MV-4-11 (cell line): ENCODE results near the gene SPAG8.
A peak's percentile ranks its signal among the peaks of the same experiment; 100 is the strongest.

Experiments used
- DNase-seq: peaks from one replicate; lab custom pipeline; 2025; lab: John Stamatoyannopoulos, UW

SPAG8 gene

GRCh38 chr9:35812025-35812602 is at the start of gene SPAG8:
TSS of gene SPAG8 (minus strand) at chr9:35812262. CDS start at chr9:35812147, 115 bp downstream.
- DNase-seq, result peak; percentile 99

DNA sequence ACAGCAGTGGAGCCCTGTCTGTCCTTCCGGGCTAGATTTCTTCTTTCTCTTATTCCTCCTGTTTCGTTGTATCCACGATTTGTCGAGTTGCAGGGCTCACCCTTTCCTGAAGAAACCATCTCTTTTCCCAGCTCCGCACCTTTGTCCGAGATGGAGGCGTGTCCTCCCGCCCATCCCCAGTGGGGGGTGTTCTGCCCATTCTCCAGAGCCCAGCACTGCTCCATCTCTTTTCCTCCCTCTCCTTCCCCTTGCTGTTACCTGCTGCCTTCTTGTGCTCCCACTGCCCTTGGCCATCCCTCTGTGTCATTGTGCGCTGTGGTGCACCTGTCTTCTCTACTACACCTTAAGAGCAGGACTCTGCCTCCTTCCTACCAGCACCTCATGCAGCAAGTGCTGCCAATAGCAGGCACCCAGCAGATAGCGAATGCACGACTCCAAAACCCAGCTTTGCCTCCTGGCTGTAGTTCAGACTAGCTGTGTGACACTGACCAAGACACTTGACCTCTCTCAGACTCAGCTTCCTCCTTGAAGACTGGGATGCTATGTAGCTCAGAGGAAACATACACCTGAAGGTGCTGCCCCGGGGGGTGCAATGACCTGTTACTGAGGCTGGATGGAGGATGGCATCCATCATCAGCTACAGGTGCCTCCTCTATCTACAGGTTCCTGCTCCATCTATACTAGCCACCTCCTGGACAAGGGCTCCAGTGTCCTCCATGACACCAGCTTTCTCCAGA is 49.3 kb upstream of the SPAG8 start:
- DNase-seq, result no peak

DNA sequence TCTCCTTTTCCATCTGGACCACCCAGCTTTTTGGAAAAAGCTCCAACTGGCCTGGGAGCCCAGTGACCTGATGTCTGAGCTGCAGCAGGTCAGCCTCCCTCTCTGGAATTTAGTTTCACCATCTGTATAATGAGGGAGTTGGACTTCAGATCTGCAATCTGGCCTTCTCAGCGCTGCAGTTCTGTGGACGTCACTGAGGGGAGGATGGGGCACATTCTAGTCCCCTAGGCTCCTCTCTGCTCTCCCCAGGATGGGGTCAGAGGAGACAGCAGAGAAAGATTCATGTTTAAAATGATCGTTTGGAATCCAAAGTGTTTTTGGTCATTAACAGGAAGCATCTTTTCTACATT is 47.9 kb upstream of the SPAG8 start:
- DNase-seq, result no peak

- peak; percentile 18 for DNase-seq
Observed at GRCh38 chr9:35859310-35859989, 47.4 kb upstream of the SPAG8 start.

DNA sequence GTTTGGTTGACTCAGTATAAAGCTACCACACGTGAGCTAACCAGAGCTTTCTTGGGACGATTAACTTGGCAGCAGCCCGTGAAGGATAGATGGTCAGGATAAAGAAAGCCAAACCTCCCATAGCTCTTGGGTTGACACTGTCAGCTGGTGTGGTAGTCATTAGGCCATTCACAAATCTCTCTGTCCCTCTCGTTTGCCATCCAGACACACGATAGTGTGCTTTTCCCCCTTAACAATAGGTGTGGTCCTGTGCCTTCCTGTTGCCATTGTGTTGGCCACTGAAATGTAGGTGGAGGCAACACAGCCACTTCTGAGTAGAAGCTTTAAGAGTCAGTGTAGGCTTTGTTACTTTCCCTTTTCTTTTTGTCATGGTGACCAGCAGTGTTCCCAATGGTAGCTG is 46.4 kb upstream of the SPAG8 start:
- no peak for DNase-seq

DNA sequence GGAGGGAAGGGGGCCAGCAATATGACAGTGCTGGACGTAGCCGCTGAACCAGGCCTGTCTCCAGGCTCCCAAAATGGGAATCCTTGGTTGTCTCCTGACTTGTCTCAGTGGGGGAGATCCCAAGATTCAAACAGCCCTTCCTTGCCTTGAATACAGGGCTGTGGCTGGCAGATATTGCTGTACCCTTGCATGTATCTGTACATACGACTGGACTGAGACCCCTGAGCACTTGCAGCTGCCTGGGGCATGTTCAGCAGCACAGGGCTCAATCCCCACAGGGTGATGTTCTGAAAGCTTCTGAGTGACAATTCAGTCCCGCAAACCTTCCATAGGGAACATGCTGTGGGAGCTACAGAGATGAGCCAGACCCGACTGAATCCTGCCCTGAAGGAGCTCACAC is 44.8 kb upstream of the SPAG8 start:
- no peak for DNase-seq

DNA sequence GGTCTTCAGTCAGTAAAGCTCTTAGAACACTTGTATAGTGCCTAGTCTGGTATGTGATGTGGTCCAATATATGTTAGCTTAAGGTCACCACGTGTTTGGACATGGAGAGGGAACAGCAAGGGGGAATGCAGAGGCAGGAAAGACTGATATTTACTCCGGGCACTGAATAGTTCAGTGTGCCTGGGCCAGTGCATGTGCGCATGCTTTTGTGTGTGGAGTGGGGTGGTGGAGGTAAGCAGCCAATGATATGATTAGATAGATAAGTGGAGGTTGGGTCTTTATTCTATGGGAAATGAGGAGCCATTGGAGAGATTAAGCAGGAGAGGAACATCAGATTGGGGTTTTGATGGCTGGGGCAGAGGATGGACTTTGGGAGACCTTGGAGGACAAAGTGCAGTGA is 44.1 kb upstream of the SPAG8 start:
- no peak for DNase-seq

GRCh38 chr9:35854091-35854762 is 42.2 kb upstream of the SPAG8 start:
- DNase-seq, result no peak

DNA sequence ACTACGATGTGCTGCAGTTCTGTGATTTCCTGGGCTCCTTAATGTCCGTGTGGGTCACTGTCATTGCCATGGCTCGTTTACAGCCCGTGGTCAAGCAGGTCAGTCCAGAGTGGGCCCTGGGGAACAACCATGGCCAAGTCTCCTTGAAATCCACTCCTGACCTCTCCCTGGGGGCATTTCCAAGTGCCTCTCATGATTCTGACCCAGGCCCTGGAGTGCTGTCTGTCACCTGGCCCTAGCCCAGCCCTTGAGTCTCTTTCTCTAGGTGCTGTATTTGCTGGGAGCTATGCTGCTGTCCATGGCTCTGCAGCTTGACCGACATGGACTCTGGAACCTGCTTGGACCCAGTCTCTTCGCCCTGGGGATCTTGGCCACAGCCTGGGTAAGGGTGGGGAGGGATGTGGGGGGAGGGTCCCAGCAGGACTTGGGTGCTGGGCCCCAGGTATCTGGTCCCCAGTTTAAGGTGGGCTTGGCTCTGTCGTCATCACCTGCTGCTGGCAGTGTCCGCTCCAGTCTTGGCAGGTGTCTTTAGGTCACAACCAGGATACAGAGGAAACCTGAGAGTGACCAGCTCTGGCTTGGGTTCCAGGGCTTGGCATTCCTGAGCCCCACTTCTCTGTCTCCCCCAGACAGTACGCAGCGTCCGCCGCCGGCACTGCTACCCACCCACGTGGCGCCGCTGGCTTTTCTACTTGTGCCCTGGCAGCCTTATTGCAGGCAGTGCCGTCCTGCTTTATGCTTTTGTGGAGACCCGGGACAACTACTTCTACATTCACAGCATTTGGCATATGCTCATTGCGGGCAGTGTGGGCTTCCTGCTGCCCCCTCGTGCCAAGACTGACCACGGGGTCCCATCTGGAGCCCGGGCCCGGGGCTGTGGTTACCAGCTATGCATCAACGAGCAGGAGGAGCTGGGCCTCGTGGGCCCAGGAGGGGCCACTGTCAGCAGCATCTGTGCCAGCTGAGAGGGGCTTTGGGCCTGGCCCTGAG is 41.1 kb upstream of the SPAG8 start:
- DNase-seq, result no peak

- no peak for DNase-seq
Observed at GRCh38 chr9:35852267-35852815, 40.3 kb upstream of the SPAG8 start.

DNA sequence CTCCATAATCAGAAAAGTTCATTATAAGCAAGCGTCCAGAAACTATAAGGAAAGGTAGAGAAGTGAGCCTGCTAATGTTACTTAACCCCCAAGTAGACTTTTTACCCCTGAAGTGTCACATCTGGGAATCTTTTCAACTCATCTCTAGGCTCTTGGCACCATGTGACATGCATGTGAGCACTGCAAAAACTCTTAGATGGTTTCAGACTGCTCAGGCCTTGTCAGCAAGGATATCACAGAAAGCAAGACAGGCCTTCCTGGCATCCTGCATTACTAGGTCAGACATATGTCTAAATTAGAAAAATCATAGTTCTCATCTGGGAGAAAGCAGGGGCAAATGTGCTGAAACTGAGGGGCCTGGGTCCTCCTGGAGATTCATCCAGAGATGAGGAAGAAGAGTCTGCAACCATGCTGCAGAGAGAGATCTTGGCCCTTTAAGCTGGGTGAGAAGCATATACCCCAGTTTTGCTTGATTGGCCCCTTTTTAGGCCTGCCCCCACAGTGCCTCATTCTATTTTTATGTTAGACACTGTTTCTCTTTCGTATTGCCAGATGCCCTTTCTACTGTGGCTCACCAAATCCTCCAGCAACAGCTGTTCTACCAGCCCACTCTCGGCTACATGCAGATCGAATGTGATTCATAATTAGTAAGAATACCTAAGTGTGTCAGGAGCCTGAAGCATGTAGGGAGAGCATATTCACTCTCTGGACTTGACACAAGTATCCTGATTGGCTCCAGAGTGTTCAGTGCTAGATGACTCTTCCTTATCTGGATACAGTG is 35.9 kb upstream of the SPAG8 start:
- peak; percentile 76 for DNase-seq

GRCh38 chr9:35845824-35846771 is 34.0 kb upstream of the SPAG8 start:
- DNase-seq, result no peak

DNA sequence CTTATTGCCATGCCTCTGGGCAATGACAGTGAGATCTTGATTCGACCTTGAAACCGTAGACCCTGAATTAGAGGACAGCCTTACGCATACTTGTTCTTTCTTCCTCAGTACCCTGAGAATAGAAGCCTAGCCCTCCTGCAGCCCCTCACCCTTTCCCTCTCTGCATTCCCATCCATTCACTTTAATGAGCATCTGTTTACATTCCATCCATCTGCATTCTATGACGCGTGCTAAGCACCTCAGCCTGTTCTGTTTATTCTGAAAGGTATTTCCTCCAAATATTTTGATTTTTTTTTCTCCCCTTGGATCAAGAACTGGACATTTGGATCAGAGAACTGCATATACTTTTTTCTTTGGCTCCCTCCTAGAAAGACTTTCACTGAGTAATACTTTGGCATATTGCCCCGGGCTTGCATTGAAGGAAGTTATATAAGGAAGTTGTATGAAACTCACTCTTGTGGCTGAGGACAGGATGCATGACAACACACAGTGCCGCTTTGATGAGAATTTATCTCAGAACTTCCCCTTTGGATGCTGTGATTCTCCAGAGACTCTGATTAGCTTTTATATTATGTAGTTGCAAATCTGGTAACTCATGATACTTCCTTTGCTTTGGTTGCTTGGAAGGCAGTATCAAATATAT is 32.7 kb upstream of the SPAG8 start:
- peak; percentile 97 for DNase-seq

- DNase-seq, result no peak
Observed at GRCh38 chr9:35842795-35843194, 30.7 kb upstream of the SPAG8 start.

DNA sequence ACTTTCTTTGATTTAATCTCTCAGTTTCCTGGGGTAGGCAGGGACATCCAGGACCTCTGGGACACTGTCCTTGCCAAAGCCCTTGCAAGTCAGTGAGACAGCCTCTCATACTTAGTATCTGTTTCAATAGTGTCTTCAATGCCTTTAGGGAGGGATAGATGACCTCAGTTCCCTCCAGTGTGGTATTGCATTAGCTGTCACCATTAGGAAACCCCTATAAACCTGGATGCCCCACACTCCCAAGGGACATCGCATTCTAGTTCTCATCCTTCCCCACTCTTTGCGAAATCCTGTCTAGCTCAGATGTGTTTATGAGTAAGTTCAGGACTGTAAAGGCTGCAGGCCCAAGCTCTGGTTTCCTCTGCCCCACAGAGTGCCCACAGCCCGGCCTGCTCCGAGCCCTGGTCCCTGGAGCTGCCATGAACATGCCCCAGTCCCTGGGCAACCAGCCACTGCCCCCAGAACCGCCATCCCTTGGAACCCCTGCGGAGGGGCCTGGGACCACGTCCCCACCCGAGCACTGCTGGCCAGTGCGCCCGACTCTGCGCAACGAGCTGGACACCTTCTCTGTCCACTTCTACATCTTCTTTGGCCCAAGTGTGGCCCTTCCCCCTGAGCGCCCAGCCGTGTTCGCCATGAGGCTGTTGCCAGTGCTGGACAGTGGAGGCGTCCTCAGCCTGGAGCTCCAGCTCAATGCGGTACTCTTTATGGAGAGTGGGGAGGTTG is 30.1 kb upstream of the SPAG8 start:
- DNase-seq, result peak; percentile 13

GRCh38 chr9:35841645-35841900 is 29.5 kb upstream of the SPAG8 start:
- DNase-seq, result no peak

DNA sequence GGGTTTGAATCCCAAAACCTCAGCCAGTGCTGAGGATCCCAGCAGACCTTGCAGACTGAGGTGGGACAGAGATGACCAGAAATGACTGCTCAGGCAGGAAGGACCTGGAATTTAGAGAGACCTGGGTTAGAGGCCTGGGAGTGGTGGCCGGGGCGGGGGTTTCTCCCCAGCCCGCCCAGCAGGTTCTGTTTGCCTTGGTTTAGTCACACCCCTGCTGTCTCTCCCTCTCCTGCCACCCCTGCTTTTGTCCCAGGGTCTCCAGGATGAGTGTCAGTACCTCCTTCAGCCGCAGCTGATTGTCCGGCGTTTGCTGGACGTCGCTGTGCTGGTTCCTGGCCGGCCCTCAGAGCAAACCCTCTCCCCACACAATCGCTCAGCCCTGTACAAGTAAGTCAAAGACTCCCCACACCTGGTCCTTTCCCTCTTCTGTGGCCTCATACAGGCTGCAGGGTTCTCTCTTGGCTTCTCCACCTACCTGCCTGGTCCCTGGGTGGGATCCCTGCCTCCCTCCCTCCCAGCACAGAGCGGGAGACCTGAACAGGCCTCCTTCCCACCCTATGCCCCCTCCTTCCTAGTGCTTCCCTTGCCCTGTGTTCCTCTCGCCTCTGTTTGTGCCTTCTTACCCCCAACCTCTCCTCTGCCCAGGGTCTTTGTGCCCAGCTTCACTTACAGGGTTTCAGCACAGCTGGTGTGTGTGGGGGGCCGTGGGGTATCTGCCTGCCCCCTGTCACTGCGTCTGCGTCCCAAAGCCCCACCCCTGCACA is 29.0 kb upstream of the SPAG8 start:
- DNase-seq, result no peak

DNA sequence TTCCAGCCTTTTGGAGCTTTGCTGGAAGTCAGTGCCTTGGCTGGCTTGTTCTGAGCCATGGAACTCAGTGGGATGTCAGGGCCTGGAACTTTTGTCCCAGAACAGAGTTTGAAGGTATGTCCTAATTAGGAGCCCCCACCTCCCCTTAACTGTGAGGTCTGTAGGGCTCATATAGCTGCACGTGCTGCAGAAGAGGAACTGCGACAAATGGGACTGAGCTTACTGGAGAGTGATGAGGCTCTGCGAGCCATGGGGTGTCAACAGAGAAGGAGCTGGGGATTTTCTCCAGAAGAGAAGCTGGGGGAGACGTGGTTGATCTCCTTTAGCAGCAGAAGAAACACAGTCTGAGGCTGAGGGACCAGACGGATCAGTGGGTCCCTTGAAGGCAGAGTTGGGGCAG is 27.9 kb upstream of the SPAG8 start:
- DNase-seq, result peak; percentile 75
